HG03354 (cell line): Measurements from ENCODE around the gene FRMPD3.
A peak's percentile ranks its signal among the peaks of the same experiment; 100 is the strongest.

Experiments used
- ATAC-seq: cut with Tn5 transposase; IDR thresholded peaks from one replicate; pipeline ENCODE4 v1.9.1; 2021; ENCODE audit warnings: mild to moderate bottlenecking; ENCODE audit not compliant: unreplicated experiment, poor library complexity, severe bottlenecking

FRMPD3 gene

DNA sequence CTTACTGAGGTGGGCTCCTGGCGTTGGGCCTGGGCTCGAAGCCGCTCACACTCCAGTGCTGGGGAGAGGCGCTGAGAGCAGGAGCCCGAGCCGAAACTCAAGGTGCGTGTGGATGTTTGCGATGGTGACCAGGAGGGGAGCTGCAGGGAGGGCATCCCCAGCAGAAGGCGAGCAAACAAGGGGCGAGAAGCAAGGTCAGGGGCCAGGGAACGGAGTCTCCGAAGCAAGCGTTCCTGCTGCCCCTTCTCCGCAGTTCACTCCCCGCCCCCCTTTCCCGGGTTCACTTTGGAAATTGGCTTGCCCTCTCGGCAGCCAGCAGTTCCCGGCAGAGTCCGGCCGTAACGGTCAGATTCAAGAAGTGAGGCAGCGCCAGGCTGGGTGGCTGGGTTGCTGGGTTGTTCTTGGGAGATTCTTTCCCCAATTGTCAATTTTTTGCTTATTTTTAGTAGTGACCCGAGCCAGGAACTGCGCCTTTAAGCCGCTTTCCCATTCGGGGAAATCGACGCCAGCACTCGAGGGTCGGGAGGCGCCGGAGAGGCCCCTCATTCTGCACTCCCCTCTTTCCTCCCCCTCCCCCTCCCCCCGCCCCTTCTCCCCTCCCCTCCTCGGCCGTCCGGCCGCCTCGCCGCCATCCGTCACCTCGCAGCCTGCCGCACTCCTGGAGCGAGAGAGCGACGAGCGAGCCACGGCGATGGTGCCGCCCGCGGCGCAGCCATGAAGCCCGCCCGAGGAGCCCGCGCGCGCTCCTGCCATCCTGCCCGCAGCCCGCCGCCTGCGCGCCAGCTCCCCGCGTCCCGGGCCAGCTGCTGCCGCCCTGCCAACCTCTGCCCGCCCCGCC lies at the start of gene FRMPD3:
TSS of gene FRMPD3 (plus strand) at position 655 of the 838 bp plus-strand sequence. CDS start 76,937 bp downstream, outside the sequence.
- no peak for ATAC-seq

DNA sequence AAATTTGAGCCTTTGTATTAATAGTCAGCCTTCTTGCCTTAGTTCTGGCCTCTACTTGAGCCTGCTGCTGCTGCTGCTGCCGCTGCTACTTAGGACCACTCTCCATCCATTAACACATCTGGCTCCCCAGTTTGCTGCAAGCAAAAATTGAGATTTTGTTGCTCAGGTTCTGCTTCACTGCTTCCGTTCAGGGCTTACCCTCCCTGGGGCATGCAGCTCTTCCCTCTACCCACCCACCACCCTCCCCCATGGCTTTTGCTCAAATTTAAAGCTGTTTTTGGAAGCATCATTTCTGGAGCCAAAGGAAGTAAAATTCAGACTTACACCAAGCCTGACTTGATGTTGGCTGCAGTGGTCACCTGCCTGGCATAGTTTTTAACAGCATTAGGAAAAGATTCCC lies 28.9 kb upstream of the FRMPD3 start:
- ATAC-seq: no peak

GRCh38 chrX:107421337-107421861 lies 28.1 kb upstream of the FRMPD3 start:
- ATAC-seq: no peak

GRCh38 chrX:107429090-107429489 lies 20.4 kb upstream of the FRMPD3 start:
- ATAC-seq: no peak

DNA sequence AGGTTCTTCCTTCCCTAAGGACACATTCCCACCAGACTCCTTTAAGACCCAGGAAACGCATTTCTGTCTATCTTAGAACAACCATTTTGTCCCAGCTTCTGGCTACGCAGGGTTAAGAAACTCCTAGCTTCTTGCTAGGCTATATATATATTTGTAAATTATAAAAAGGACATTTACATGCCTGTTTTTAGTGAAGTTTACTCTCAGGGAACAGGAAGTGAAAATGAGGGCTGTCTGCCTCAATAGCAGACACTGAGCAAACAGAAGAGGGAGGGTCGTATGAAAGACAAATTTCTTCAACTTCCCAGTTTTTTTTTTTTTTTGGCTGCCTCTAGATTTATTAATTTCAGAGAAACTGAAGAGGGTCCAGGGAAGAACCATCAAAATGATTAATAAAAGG lies 9.3 kb upstream of the FRMPD3 start:
- no peak for ATAC-seq

DNA sequence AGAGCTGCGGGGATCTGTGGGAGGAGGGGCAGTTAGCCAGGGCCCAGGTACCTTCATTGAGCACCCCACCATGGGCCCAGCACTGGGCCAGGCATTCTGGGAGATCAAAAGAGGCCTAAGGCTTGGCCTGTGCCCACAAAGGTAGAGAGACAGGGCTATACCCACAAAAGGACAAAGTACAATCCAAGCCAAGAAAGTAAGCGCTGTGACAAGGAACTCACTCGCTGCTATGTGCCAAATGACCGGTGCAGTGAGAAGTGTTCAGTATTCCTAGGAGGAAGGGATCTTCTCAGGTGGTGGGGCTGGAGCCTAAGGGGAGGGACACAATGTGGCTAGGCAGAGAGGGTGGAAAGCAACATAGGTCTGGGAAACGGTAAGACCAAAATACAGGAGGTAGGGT lies 8.8 kb upstream of the FRMPD3 start:
- no peak for ATAC-seq

DNA sequence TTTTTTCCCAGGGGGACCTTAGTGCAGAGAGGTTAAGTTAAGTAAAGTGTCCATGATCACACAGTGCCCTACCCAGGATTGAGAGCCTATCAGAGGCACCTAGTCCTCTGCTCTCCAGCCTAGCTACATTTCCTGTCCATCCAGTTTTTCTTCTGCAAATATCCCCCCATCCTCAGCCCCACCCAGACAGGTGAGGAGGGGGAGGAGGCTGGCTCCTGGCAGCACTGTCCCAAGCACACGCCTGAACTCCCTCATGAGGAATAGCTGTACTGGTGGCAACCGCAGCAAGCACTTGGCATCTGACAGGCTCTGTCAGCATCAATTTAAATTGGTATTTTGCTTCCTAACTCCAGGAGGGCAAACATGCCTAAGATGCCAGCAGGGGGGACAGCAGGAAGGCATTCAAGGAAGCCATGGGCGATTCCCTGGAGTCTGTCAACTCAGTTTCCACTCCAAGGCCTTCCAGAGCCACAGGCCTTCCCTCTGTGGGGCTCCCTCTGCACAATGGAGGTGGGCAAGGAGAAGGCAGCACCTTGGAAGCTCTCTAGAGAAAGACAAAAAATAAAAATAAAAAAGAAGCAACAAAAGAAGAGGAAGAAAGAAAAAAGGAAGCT lies 6.4 kb upstream of the FRMPD3 start:
- ATAC-seq: no peak

GRCh38 chrX:107445146-107445545 lies 4.3 kb upstream of the FRMPD3 start:
- ATAC-seq: no peak

DNA sequence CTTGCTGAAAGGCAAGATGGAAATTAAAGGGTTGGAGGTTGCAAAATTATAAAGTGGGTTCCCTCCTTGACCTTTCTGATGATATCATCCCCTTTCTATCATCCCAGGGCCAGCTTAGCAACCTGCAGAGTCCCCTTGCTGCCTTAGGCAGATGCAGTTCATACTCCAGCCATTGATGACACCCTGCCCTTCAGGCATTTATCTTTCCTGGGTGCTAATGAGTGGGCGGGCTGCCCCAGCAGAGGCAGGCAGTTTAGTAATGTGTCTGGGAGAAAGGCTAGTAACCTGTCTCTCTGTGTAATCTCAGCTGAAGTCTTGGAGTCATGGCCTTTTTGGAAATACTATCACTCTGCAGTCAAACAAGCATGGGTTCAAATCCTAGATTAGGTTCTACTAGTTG lies 3.8 kb upstream of the FRMPD3 start:
- no peak for ATAC-seq

DNA sequence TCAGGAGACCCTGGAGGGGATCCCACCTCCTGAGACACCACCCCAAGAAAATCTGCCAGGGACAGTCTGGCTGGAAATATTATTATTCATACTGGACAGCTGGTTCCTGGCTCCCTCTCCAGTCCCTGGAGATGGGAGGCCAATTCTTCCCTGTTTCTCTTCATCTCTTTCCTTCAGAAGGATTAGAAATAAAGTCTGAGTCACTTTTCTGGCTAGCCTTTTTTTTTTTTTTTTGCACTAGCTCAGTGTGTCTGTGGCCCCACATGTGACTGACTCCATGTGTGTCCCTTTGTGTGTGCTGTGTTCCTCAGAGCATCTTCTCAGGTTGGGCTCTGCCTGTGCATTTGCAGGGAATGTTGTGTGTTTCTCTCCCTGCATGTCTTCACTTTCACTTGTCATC lies 1.8 kb upstream of the FRMPD3 start:
- no peak for ATAC-seq

- no peak for ATAC-seq
Observed at GRCh38 chrX:107448625-107448997, 841 bp upstream of the FRMPD3 start.

GRCh38 chrX:107450823-107451509 lies 1.5 kb downstream of the FRMPD3 start:
- no peak for ATAC-seq

- no peak for ATAC-seq
Observed at GRCh38 chrX:107451731-107452130, 2.3 kb downstream of the FRMPD3 start.

- ATAC-seq: no peak
Observed at GRCh38 chrX:107452581-107452980, 3.1 kb downstream of the FRMPD3 start.

DNA sequence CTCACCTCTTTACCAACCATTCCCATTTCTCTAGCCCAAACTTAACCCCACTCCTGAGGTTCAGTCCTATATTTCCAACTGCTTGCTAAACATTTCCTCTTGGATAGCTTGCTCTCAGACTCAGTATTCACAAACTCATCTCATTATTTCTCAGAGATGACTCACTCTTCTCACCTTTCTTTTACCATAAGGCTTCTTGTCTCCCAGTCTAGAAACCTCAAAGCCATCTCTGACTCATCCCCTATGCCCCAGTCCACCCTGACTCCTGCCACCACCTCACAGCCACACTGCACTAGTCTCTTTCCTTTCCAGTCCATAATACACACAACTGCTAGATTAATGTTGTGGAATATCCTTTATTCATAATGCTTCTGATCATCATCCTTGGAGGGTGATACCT lies 4.8 kb downstream of the FRMPD3 start:
- ATAC-seq: peak; percentile 75

DNA sequence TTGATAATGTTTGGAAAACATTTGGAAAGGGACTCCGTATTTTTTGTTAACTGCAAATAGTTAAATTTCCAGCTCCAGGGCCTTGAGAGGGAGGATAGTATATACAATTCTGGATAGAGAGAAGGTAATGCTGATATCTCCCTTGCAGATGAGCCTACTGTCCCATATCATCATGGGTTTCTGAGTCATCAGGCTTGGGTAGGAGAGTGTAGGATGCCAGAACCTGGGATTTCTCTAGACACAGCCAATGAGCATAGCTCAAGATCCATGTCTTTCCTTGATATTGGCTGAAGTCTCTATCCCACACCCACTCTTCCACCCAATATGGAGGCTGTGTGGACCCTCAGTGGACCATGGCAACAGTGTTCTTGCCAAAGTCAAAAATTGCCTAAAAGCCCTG lies 7.8 kb downstream of the FRMPD3 start:
- ATAC-seq: no peak

DNA sequence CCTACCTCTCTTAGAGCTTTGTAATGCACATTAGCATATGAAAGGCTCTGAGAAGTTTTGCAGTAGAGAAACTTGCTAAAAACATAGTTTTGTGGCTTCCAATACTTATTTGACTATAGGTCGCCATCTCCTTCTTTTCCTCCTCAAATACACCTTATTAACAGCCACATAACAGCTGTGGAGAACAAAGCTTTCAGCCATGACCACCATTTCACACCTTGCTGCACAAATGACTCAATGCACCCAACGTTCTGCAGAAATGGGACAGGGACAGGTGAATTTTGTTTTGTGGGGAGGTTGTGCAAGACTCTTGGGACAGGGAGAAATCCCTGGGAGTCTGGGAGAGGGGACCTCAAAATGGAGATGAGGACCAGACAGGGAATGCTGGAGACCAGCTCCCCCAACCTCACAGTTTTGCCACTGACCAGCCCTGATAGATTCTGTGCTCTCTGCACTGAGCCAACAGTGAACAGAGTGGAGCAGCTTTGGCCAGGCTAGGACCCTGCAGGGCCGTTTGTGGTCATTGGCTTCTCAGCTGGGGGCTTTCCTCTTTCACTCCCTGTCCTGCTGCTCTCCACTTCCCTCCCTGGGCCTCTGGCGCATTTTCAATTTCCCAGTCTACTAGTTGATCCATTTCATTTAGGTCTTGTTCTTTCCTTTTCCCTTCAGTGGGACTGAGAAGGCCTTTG lies 16.6 kb downstream of the FRMPD3 start:
- ATAC-seq: peak; percentile 80

DNA sequence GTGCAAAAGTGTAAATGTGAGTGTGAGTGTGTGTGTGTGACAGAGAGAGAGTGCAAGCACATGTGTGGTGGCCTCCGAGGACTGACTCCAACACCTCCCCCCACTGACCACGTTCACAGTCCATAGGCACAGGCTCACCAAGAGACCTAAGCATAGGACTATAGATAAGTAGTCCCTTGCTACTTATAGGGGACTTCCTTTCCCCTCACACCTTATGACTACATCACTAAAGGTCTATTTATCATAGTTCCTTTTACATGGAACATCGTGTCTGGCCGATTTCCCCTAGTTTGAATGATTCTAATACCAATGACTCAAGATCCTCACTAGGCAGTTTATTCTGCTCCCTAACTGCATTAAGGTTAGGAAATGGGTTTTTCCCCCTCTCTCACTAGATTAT lies 17.8 kb downstream of the FRMPD3 start:
- no peak for ATAC-seq

DNA sequence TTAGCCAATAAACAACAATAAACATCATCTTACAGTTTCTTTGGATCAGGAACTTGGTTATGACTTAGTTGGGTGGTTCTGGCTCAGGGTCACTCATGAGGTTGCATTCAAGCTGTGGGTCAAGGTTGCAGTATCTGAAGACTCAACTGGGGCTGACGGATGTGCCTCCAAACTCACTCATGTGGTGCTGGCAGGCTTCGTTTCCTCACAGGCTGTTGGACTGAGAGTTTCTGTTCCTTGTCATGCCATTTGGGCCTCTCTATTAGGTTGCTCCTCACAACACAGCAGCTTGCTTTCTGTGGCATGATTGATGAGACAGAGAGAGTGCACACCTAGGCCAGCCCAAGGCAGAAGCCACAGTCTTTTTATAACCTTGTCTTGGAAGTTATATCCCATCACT lies 20.7 kb downstream of the FRMPD3 start:
- ATAC-seq: no peak

DNA sequence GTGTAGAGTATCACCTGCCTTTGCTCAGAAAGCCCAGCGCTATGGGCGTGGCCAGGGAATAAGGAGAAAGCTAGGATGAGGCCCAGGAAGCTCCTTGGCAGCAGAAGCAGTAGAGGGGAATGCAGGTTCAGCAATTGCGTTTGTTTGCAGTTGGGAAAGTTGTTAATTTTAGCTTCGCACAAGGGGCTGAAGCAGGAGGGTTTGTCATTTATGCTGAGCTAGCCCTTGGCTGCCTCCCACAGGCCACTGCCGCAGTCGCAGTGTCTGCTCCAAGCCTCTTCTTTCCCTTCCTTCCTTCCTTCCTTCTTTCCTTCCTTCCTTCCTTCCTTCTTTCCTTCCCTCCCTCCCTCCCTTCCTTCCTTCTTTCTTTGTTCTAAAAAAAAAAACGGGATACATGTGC lies 21.5 kb downstream of the FRMPD3 start:
- ATAC-seq: no peak
